Superior temporal gyrus (tissue), 1 donor: Measurements from ENCODE around the gene OR2W1.

ENCODE experiments used
- DNase-seq: peaks from one replicate; pipeline ENCODE4 v3.0.0-alpha.2; 2016; ENCODE audit errors: extremely low spot score

Gene OR2W1

GRCh38 chr6:29045075-29045474, at the start of gene OR2W1:
Gene OR2W1, minus strand, starts transcription at chr6:29045175. Its CDS starts 0 bp downstream, at chr6:29045175.
- DNase-seq, result no peak

GRCh38 chr6:29092957-29093356, 48.0 kb upstream of the OR2W1 start:
- no peak for DNase-seq

- no peak for DNase-seq
Measured at GRCh38 chr6:29087213-29087612, 42.2 kb upstream of the OR2W1 start, which contains the start of gene OR2B3. Gene OR2B3, minus strand, starts transcription at chr6:29087313. Its CDS starts 65 bp downstream, at chr6:29087248.

GRCh38 chr6:29082457-29082856, 37.5 kb upstream of the OR2W1 start:
- no peak for DNase-seq

- no peak for DNase-seq
Measured at GRCh38 chr6:29081312-29081711, 36.3 kb upstream of the OR2W1 start.

- no peak for DNase-seq
Measured at GRCh38 chr6:29079203-29079602, 34.2 kb upstream of the OR2W1 start.

GRCh38 chr6:29071831-29072723, 27.1 kb upstream of the OR2W1 start:
- no peak for DNase-seq

- DNase-seq, result no peak
Measured at GRCh38 chr6:29051680-29052079, 6.7 kb upstream of the OR2W1 start.

GRCh38 chr6:29035951-29036350, 9.0 kb downstream of the OR2W1 start:
- DNase-seq, result no peak

GRCh38 chr6:29028821-29029220, 16.2 kb downstream of the OR2W1 start:
- DNase-seq, result no peak

- no peak for DNase-seq
Measured at GRCh38 chr6:29025927-29026585, 18.9 kb downstream of the OR2W1 start.

GRCh38 chr6:29021434-29021833, 23.5 kb downstream of the OR2W1 start:
- DNase-seq, result no peak

- DNase-seq, result no peak
Measured at GRCh38 chr6:29019629-29020028, 25.3 kb downstream of the OR2W1 start.

- DNase-seq, result no peak
Measured at GRCh38 chr6:29017428-29017802, 27.6 kb downstream of the OR2W1 start.

- DNase-seq, result peak; percentile 90
Measured at GRCh38 chr6:29016559-29017427, 28.2 kb downstream of the OR2W1 start.

- DNase-seq, result no peak
Measured at GRCh38 chr6:29014729-29015608, 30.0 kb downstream of the OR2W1 start.

- peak; percentile 30 for DNase-seq
Measured at GRCh38 chr6:29011276-29011734, 33.7 kb downstream of the OR2W1 start.

- DNase-seq, result no peak
Measured at GRCh38 chr6:29009358-29009757, 35.6 kb downstream of the OR2W1 start.

- no peak for DNase-seq
Measured at GRCh38 chr6:29008089-29008488, 36.9 kb downstream of the OR2W1 start.

- DNase-seq, result peak; percentile 47
Measured at GRCh38 chr6:29005183-29005885, 39.6 kb downstream of the OR2W1 start, which contains the start of gene ZNF311. Gene ZNF311, minus strand, starts transcription at chr6:29005315. Its CDS starts 1,361 bp downstream, at chr6:29003954.
